Chondrocyte (in vitro differentiated cells): ENCODE results near the gene NELL2. TPM values are rescaled to one million over a fixed set of nuclear protein-coding genes. Genes with fewer than 3 reads are reported as not detected.

Experiments
- DNase-seq: peaks from one replicate; pipeline ENCODE4 v3.0.0; 2021; ENCODE audit warnings: mixed read lengths, low spot score
- H3K27ac Mint-ChIP-seq: one replicate; pipeline ENCODE4 v1.8.0; 2021; ENCODE audit warnings: mild to moderate bottlenecking, moderate library complexity, mixed read lengths; ENCODE audit not compliant: unreplicated experiment
- H3K27me3 Mint-ChIP-seq: 2 replicates; pipeline ENCODE4 v1.8.0; 2021; ENCODE audit warnings: low read depth, mixed read lengths
- H3K36me3 Mint-ChIP-seq: 2 replicates; pipeline ENCODE4 v1.8.0; 2021; ENCODE audit warnings: low read depth, mixed read lengths
- H3K4me1 Mint-ChIP-seq: 2 replicates; pipeline ENCODE4 v1.8.0; 2021; ENCODE audit warnings: low read depth, mild to moderate bottlenecking, mixed read lengths
- H3K4me3 Mint-ChIP-seq: one replicate; pipeline ENCODE4 v1.8.0; 2021; ENCODE audit warnings: mild to moderate bottlenecking, moderate library complexity, mixed read lengths; ENCODE audit not compliant: unreplicated experiment
- H3K9me3 Mint-ChIP-seq: 2 replicates; pipeline ENCODE4 v1.8.0; 2021; ENCODE audit warnings: low read depth, mixed read lengths
- total RNA-seq: library from RNA; stranded (reverse); gene quantifications from 3 replicates; pipeline ENCODE4 v1.2.1, GENCODE V29; 2021
- TF ChIP-seq, protein P1 (sequence below): fragments of 200-600 bp; sonication (generic); IDR thresholded peaks from 2 replicates; pipeline ENCODE4 v1.5.0; 2021; ENCODE audit warnings: antibody characterized with exemption, mild to moderate bottlenecking, moderate library complexity

The NELL2 gene
- total RNA-seq, 1 donor from 2014 or later = not detected

GRCh38 chr12:44847888-44848702 is 28.0 kb downstream of the NELL2 start:
- TF ChIP-seq, protein P1, sequence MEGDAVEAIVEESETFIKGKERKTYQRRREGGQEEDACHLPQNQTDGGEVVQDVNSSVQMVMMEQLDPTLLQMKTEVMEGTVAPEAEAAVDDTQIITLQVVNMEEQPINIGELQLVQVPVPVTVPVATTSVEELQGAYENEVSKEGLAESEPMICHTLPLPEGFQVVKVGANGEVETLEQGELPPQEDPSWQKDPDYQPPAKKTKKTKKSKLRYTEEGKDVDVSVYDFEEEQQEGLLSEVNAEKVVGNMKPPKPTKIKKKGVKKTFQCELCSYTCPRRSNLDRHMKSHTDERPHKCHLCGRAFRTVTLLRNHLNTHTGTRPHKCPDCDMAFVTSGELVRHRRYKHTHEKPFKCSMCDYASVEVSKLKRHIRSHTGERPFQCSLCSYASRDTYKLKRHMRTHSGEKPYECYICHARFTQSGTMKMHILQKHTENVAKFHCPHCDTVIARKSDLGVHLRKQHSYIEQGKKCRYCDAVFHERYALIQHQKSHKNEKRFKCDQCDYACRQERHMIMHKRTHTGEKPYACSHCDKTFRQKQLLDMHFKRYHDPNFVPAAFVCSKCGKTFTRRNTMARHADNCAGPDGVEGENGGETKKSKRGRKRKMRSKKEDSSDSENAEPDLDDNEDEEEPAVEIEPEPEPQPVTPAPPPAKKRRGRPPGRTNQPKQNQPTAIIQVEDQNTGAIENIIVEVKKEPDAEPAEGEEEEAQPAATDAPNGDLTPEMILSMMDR = no peak

GRCh38 chr12:44847403-44847802 is 28.7 kb downstream of the NELL2 start:
- no peaks in the 10 kb centered on the region for H3K36me3 Mint-ChIP-seq
- H3K4me3 Mint-ChIP-seq = no peak overlapping the region
- TF ChIP-seq, protein P1 = no peak

More at GRCh38 chr12:44847888-44848702, 28.0 kb downstream of the NELL2 start:
- DNase-seq = no peak
- Mint-ChIP-seq H3K27me3 (peaks cover 6% of the 10 kb centered on the region), H3K9me3 (no peaks in the 10 kb centered on the region), H3K4me3 (no peak overlapping the region), H3K27ac (no peak overlapping the region), H3K4me1 (no peaks in the 10 kb centered on the region), H3K36me3 (no peaks in the 10 kb centered on the region)

DNA sequence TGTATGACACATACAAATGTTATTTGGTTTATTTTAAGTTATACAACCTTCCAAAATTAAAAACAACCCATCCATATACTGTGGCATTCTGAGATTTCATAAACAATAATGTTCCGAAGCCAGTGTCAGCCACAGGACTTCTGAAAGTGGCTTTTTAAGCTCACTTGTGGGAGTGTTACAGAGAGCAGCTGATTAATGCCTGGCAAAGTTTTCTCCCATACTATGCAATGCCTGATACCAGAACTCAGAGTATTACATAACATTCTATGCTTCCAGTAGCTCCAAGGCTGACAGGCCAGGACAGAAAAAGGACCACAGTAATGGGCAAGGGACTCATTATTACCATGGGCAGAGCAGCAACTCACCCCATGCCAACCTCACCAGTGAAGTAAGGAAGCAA is 29.3 kb downstream of the NELL2 start:
- Mint-ChIP-seq H3K27ac (no peak overlapping the region), H3K4me1 (no peaks in the 10 kb centered on the region), H3K9me3 (no peaks in the 10 kb centered on the region), H3K36me3 (no peaks in the 10 kb centered on the region), H3K27me3 (peaks cover 4% of the 10 kb centered on the region), H3K4me3 (no peak overlapping the region)
- TF ChIP-seq, protein P1 = no peak
- no peak for DNase-seq

More at GRCh38 chr12:44847403-44847802, 28.7 kb downstream of the NELL2 start:
- H3K27ac Mint-ChIP-seq = no peak overlapping the region
- H3K4me1 Mint-ChIP-seq = no peaks in the 10 kb centered on the region
- no peak for DNase-seq
- H3K27me3 Mint-ChIP-seq = peaks cover 4% of the 10 kb centered on the region
- no peaks in the 10 kb centered on the region for H3K9me3 Mint-ChIP-seq

DNA sequence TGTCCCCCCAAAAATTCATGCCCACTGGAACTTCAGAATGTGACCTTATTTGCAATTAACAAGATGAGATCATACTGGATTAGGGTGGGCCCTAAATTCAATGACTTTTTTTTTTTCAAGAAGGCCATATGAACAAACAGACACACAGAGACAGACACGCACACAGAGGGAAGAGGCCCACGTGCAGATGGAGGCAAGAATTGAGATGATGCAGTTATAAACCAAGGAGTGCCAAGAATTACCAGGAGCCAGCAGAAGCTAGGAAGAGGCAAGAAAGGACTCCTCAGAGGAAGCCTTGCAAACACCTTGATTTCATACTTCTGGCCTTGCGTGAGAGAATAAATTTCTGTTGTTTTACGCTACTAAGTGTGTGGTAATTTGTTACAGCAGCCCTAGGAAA is 33.4 kb downstream of the NELL2 start:
- Mint-ChIP-seq H3K9me3 (no peaks in the 10 kb centered on the region), H3K4me3 (no peak overlapping the region), H3K27me3 (peaks cover 1% of the 10 kb centered on the region), H3K27ac (no peak overlapping the region), H3K36me3 (no peaks in the 10 kb centered on the region), H3K4me1 (no peaks in the 10 kb centered on the region)
- TF ChIP-seq, protein P1 = no peak
- DNase-seq = no peak

DNA sequence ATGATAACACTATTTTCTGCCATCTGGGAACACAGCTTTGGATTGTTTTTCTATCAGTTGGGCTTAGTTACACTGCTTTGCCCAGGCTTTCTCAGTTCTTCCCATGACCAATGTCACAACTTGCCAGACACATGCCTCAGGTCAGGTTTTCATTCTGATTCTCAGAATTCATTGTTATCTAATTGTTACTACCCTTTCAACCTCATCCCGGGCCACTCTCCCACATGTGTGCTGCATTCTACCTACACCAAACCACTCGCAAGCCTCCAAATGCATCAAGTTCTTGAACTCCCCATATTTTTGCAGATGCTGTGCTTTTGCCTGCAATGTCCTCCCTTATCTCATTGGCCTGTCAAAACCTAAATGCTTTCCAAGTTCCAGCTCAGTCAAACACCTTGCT is 36.3 kb downstream of the NELL2 start:
- Mint-ChIP-seq H3K27me3 (peaks cover 1% of the 10 kb centered on the region), H3K4me1 (no peaks in the 10 kb centered on the region), H3K27ac (no peak overlapping the region), H3K4me3 (no peak overlapping the region), H3K9me3 (no peaks in the 10 kb centered on the region), H3K36me3 (no peaks in the 10 kb centered on the region)
- DNase-seq = no peak
- TF ChIP-seq, protein P1 = no peak
